ENCODE results near the gene IL4.
A peak's percentile ranks its signal among the peaks of the same experiment; 100 is the strongest.

Gene IL4

DNA sequence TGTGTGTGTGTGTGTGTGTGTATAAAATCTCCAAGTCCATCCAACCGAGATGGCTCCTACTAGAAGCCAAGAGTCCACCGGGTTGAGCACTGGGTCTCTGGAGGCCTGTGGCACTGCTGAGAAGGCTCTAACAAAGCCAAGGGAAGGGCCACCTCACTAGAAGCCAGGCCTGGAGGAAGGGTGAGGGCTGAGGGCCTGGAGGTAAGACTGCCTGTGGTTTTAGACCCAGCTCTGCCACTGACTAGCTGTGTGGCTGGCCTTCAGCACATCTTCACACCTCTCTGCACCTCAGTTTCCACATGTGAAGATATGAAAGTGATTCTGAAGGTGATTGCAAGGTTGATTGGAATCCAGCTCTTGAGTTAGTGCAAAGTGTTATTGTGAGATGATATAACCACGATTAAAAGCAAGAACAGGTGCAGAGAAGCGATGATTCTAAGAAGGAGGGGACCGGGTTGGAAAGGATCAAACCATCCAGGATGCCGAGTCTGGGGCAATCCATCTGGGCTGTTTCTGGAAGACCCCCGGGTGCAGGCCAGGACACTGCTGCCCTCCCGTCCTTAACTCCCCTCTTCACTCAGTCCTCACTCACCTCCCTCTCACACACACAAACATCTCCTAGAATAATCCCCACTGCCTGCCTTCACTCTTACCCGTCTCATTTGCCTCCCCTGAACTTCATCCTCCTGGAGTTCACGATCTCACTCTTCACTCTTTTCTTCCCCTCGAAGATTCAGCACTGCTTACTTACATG is 2.3 kb downstream of the IL4 start:
- POLR2A ChIA-PET = no interaction called here

GRCh38 chr5:132677191-132677590 is 3.4 kb downstream of the IL4 start:
- peak; percentile 59 for DNase-seq (ENCODE audit: low read depth, low spot score)
- no peak overlapping the region for H3K4me3 ChIP-seq (ENCODE audit: low read depth, low read length)
- TF ChIP-seq CTCF (IDR thresholded peaks at IDR 0.05; ENCODE audit: insufficient read depth, low read length, missing control alignments) = peak; percentile 6
- ChIA-PET CTCF (interaction anchor here (0.9 to 1.9 kb wide), 7 partner anchors 9 to 290 kb away, joined by 3 to 8 read pairs (median 4); no protein-coding TSS in a partner anchor), POLR2A (no interaction called here)

More for the DNA sequence above, 2.3 kb downstream of the IL4 start:
- CTCF ChIA-PET = interaction anchor here (0.7 to 1.9 kb wide), 6 partner anchors 14 to 289 kb away, joined by 3 to 6 read pairs (median 3); no protein-coding TSS in a partner anchor
- no peak for TF ChIP-seq CTCF (IDR thresholded peaks at IDR 0.05; ENCODE audit: insufficient read depth, low read length, missing control alignments)
- no peak overlapping the region for H3K4me3 ChIP-seq (ENCODE audit: low read depth, low read length)
- DNase-seq (ENCODE audit: low read depth, low spot score) = no peak

DNA sequence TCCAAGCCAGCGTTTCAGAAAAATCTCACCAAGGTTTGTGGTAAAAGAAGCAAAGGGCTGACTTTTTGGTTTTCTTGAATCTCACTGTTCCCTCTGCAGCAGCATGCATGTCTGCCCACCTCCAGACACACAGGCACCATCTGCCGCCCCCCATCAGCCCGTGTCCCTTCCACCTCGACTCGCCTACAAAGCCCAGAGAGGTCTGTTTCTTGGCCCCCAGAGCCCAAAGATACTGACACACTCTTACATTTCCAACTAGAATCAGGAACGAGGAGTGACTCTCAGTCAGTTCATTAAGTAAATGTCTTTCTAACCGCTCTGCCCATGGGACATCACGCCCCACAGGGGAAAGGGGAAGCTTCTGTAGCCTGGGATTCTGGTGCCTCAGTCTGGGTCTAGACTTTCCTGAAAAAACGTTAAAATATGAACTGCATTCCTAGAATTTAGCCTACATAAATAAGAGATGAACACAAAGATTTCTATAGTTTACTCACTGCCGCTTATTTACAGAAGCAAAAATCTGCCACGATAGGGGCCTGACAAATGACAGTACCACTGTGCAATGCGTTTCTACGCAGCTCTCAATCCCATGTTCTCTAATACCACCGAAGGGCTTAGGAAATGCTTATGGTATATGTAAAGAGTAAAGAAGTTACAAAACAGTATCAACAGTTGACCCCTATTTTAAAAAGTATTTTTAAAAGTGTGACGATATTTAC is 4.1 kb downstream of the IL4 start:
- ChIA-PET POLR2A (no interaction called here), CTCF (interaction anchor here (0.6 to 1.9 kb wide), 6 partner anchors 9 to 291 kb away, joined by 3 to 8 read pairs (median 4); no protein-coding TSS in a partner anchor)
- TF ChIP-seq CTCF (IDR thresholded peaks at IDR 0.05; ENCODE audit: insufficient read depth, low read length, missing control alignments) = no peak
- DNase-seq (ENCODE audit: low read depth, low spot score) = no peak
- H3K4me3 ChIP-seq (ENCODE audit: low read depth, low read length) = no peak overlapping the region

DNA sequence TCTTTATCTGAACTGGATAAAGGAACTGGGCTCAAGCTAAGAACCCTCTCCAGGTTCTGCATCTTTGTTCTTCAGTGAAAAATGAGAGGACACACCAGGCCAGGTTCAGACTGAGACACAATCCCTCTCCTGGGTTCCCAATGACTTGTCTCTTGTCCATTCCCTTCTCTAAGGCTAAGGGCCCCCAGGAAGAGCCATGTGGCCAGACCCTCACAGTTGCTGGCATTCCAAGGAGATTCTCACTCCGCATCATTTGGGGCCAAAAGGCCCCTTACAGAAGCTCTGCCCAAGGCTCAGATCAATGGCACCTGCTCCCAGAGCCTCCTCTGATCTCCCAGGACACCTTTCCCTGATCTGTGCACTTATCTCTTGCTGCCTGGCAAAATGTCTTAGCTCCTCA is 4.9 kb downstream of the IL4 start:
- TF ChIP-seq CTCF (IDR thresholded peaks at IDR 0.05; ENCODE audit: insufficient read depth, low read length, missing control alignments) = no peak
- H3K4me3 ChIP-seq (ENCODE audit: low read depth, low read length) = no peak overlapping the region
- DNase-seq (ENCODE audit: low read depth, low spot score) = no peak
- ChIA-PET CTCF (interaction anchor here (1.2 to 1.8 kb wide), 3 partner anchors 9 to 151 kb away, joined by 3 to 5 read pairs (median 4); no protein-coding TSS in a partner anchor), POLR2A (no interaction called here)

- TF ChIP-seq CTCF (IDR thresholded peaks at IDR 0.05; ENCODE audit: insufficient read depth, low read length, missing control alignments) = no peak
- no peak for DNase-seq (ENCODE audit: low read depth, low spot score)
- H3K4me3 ChIP-seq (ENCODE audit: low read depth, low read length) = no peak overlapping the region
- POLR2A ChIA-PET = no interaction called here
- CTCF ChIA-PET = interaction anchor here (1.2 to 1.8 kb wide), 2 partner anchors 9 to 11 kb away, joined by 3 to 5 read pairs; no protein-coding TSS in a partner anchor
Observed at GRCh38 chr5:132679166-132679565, 5.4 kb downstream of the IL4 start.
